OCI-LY1 (cell line): Measurements from ENCODE around the gene NTF3.

Source experiments
- H2AFZ ChIP-seq: fragments of 200-600 bp; sonication (generic), shearing (Covaris generic); 2 replicates; pipeline ENCODE4 v1.6.0; 2014; ENCODE audit warnings: antibody characterized with exemption, mild to moderate bottlenecking, low read length
- H3F3A ChIP-seq: fragments of 200-600 bp; sonication (generic), shearing (Covaris generic); 2 replicates; pipeline ENCODE4 v1.6.0; 2014; ENCODE audit warnings: mild to moderate bottlenecking, antibody characterized with exemption, low read length, moderate library complexity; ENCODE audit not compliant: insufficient read depth
- H3K27ac ChIP-seq: fragments of 200-600 bp; sonication (generic); 2 replicates; pipeline ENCODE4 v1.5.1; 2014; ENCODE audit warnings: low read length, mixed run types, mild to moderate bottlenecking, low read depth; ENCODE audit not compliant: poor library complexity, severe bottlenecking
- H3K27me3 ChIP-seq: fragments of 200-600 bp; sonication (generic); 2 replicates; pipeline ENCODE4 v1.6.0; 2014; ENCODE audit warnings: antibody characterized with exemption, mild to moderate bottlenecking, low read length, moderate library complexity; ENCODE audit not compliant: insufficient read depth
- H3K36me3 ChIP-seq: fragments of 200-600 bp; sonication (generic); 2 replicates; pipeline ENCODE4 v1.6.1; 2014; ENCODE audit warnings: mild to moderate bottlenecking, antibody characterized with exemption, low read length, moderate library complexity, mixed read lengths; ENCODE audit not compliant: insufficient read depth
- H3K4me1 ChIP-seq: fragments of 200-600 bp; sonication (generic); 2 replicates; pipeline ENCODE4 v1.5.1; 2014; ENCODE audit warnings: mild to moderate bottlenecking, low read length, moderate library complexity; ENCODE audit not compliant: insufficient read depth, severe bottlenecking
- H3K4me2 ChIP-seq: fragments of 200-600 bp; sonication (generic), shearing (Covaris generic); 2 replicates; pipeline ENCODE4 v1.6.1; 2014; ENCODE audit warnings: low read length
- H3K4me3 ChIP-seq: fragments of 200-600 bp; sonication (generic); 2 replicates; pipeline ENCODE4 v1.5.1; 2014; ENCODE audit warnings: low read length, low read depth, mild to moderate bottlenecking, mixed read lengths; ENCODE audit not compliant: poor library complexity, severe bottlenecking
- H3K79me2 ChIP-seq: fragments of 200-600 bp; shearing (Covaris generic); 2 replicates; pipeline ENCODE4 v1.6.1; 2016; ENCODE audit warnings: mixed run types, low read length, mixed read lengths; ENCODE audit not compliant: insufficient read depth
- H3K9ac ChIP-seq: fragments of 200-600 bp; sonication (generic), shearing (Covaris generic); 2 replicates; pipeline ENCODE4 v1.6.1; 2014; ENCODE audit warnings: mild to moderate bottlenecking, low read length, mixed read lengths
- H3K9me2 ChIP-seq: fragments of 200-600 bp; sonication (generic), shearing (Covaris generic); 2 replicates; pipeline ENCODE4 v1.6.1; 2014; ENCODE audit warnings: low read depth, mild to moderate bottlenecking, low read length, mixed read lengths
- H3K9me3 ChIP-seq: fragments of 200-600 bp; shearing (Covaris generic); 2 replicates; pipeline ENCODE4 v1.6.1; 2014; ENCODE audit warnings: low read length, mixed read lengths
- H4K20me1 ChIP-seq: fragments of 200-600 bp; sonication (generic), shearing (Covaris generic); 2 replicates; pipeline ENCODE4 v1.6.0; 2016; ENCODE audit warnings: mild to moderate bottlenecking, low read length; ENCODE audit not compliant: insufficient read depth
- CTCF ChIP-seq: fragments of 200-600 bp; sonication (generic), shearing (Covaris generic); IDR thresholded peaks from 2 replicates; pipeline ENCODE4 v1.5.1; 2017; ENCODE audit warnings: mild to moderate bottlenecking, antibody characterized with exemption, low read length, moderate library complexity, mixed read lengths
- EZH2 ChIP-seq: fragments of 200-600 bp; sonication (generic), shearing (Covaris generic); IDR thresholded peaks from 2 replicates; pipeline ENCODE4 v1.8.0; 2017; ENCODE audit warnings: borderline replicate concordance, mixed run types, mild to moderate bottlenecking, antibody characterized with exemption, low read length, moderate library complexity, mixed read lengths

NTF3 gene

GRCh38 chr12:5456906-5457305 lies 25.0 kb downstream of the NTF3 start:
- Histone ChIP-seq H3K27me3 (no peaks in the 10 kb centered on the region), H3K79me2 (no peaks in the 10 kb centered on the region), H3K4me2 (peak overlapping the region; percentile 44; the same call in 1 of the 2 replicates), H3K9ac (no peak overlapping the region), H3K36me3 (no peaks in the 10 kb centered on the region), H3K4me1 (no peaks in the 10 kb centered on the region), H3K9me2 (no peaks in the 10 kb centered on the region), H4K20me1 (no peaks in the 10 kb centered on the region), H3K4me3 (no peak overlapping the region), H2AFZ (no peak overlapping the region), H3K27ac (no peak overlapping the region), H3K9me3 (no peaks in the 10 kb centered on the region), H3F3A (no peaks in the 10 kb centered on the region)
- TF ChIP-seq EZH2, result no peak
- TF ChIP-seq CTCF, result no peak

GRCh38 chr12:5458229-5459050 lies 26.5 kb downstream of the NTF3 start:
- no peaks in the 10 kb centered on the region for H3K27me3 ChIP-seq
- no peaks in the 10 kb centered on the region for H3K9me2 ChIP-seq
- no peak overlapping the region for H3K9ac ChIP-seq
- no peak overlapping the region for H3K27ac ChIP-seq
- H3K9me3 ChIP-seq, result no peaks in the 10 kb centered on the region
- TF ChIP-seq EZH2 (no peak), CTCF (no peak)
- H3K36me3 ChIP-seq, result no peaks in the 10 kb centered on the region
- no peak overlapping the region for H3K4me3 ChIP-seq
- no peaks in the 10 kb centered on the region for H3K4me1 ChIP-seq
- H4K20me1 ChIP-seq, result no peaks in the 10 kb centered on the region
- H3F3A ChIP-seq, result no peaks in the 10 kb centered on the region
- no peak overlapping the region for H3K4me2 ChIP-seq
- no peaks in the 10 kb centered on the region for H3K79me2 ChIP-seq
- no peak overlapping the region for H2AFZ ChIP-seq

DNA sequence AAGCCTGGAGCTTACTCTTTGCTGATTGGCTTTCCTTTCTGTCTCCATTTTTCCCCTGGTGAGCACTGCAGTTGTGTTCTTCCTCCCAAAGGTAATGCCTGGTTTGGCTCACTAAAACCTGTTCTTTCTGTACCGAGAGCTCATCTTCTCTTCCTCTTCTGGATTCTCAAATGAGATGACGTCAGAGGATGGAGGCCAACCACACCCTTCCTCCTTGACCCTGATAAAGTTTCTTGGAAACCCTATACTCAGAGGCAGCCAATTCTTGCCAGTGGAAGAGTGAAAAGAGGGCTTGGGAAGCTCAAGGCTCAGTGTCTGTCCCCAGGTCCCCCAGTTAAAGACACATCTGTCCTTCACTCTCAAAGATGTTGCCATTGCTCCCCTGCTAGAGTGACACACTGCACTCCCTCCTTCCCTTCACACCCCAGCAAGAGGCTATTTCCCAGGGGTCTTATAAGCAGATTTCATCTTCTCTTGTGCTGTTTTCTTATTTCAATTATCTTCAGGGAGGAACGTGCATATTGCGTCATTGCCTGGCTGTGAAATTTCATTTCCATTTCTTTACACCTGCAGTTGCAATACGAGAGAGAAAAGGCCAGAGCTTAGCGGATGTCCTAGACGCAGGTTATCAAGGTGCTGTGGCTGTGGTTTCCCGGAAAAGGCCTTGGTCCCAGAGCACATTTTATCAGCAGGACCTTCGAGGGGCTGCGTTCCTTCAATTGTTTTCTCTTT lies 27.3 kb downstream of the NTF3 start:
- Histone ChIP-seq H3K4me3 (no peak overlapping the region), H3K9me2 (no peaks in the 10 kb centered on the region), H3K36me3 (no peaks in the 10 kb centered on the region), H3K9ac (no peak overlapping the region), H2AFZ (no peak overlapping the region), H3K27me3 (0 out of 2 replicates have a peak, but pooled peaks cover under 1% of the 10 kb centered on the region), H3K4me2 (no peak overlapping the region), H3K4me1 (no peaks in the 10 kb centered on the region), H3K9me3 (no peaks in the 10 kb centered on the region), H3K27ac (no peak overlapping the region), H3F3A (no peaks in the 10 kb centered on the region), H4K20me1 (no peaks in the 10 kb centered on the region), H3K79me2 (no peaks in the 10 kb centered on the region)
- TF ChIP-seq CTCF (no peak), EZH2 (no peak)
